ENCODE measurements around the gene RXFP2.

Gene RXFP2

GRCh38 chr13:31739226-31739625, at the start of gene RXFP2:
Gene RXFP2, plus strand, starts transcription at chr13:31739526. Its CDS starts 87 bp downstream, at chr13:31739613.
- no peak for DNase-seq

- no peak for DNase-seq
These were observed 42.0 kb upstream of the RXFP2 start for GRCh38 chr13:31697290-31697689.

- no peak for DNase-seq
These were observed 39.7 kb upstream of the RXFP2 start for GRCh38 chr13:31699650-31700049.

- DNase-seq, result no peak
These were observed 35.5 kb upstream of the RXFP2 start for GRCh38 chr13:31703780-31704179.

- DNase-seq, result no peak
These were observed 33.2 kb upstream of the RXFP2 start for GRCh38 chr13:31706105-31706504.

GRCh38 chr13:31717583-31717982, 21.7 kb upstream of the RXFP2 start:
- DNase-seq, result no peak

GRCh38 chr13:31719214-31719613, 20.1 kb upstream of the RXFP2 start:
- no peak for DNase-seq

- no peak for DNase-seq
These were observed 16.7 kb upstream of the RXFP2 start for GRCh38 chr13:31722673-31723072.

GRCh38 chr13:31725841-31726240, 13.5 kb upstream of the RXFP2 start:
- DNase-seq, result no peak

- no peak for DNase-seq
These were observed 7.4 kb upstream of the RXFP2 start for GRCh38 chr13:31731921-31732320.

GRCh38 chr13:31733066-31733465, 6.3 kb upstream of the RXFP2 start:
- DNase-seq, result no peak

GRCh38 chr13:31733647-31734046, 5.7 kb upstream of the RXFP2 start:
- no peak for DNase-seq

- peak; percentile 47 for DNase-seq
These were observed 2.9 kb downstream of the RXFP2 start for GRCh38 chr13:31742097-31742734.

- no peak for DNase-seq
These were observed 8.0 kb downstream of the RXFP2 start for GRCh38 chr13:31747291-31747690.

GRCh38 chr13:31747966-31748365, 8.6 kb downstream of the RXFP2 start:
- no peak for DNase-seq

- DNase-seq, result no peak
These were observed 10.6 kb downstream of the RXFP2 start for GRCh38 chr13:31749929-31750328.

- no peak for DNase-seq
These were observed 15.9 kb downstream of the RXFP2 start for GRCh38 chr13:31755211-31755610.

- DNase-seq, result no peak
These were observed 16.5 kb downstream of the RXFP2 start for GRCh38 chr13:31755803-31756212.

GRCh38 chr13:31756346-31756745, 17.0 kb downstream of the RXFP2 start:
- DNase-seq, result no peak

- DNase-seq, result no peak
These were observed 22.6 kb downstream of the RXFP2 start for GRCh38 chr13:31761951-31762350.

- DNase-seq, result no peak
These were observed 25.2 kb downstream of the RXFP2 start for GRCh38 chr13:31764556-31764955.

GRCh38 chr13:31765138-31765785, 25.9 kb downstream of the RXFP2 start:
- DNase-seq, result no peak

GRCh38 chr13:31767175-31767900, 28.0 kb downstream of the RXFP2 start:
- no peak for DNase-seq

GRCh38 chr13:31768351-31768750, 29.0 kb downstream of the RXFP2 start:
- no peak for DNase-seq

Data from activated naive CD4-positive, alpha-beta T cell treated with anti-CD3 and anti-CD28 coated beads, Interleukin-2, amount 50 U/mL, for 16 hours (primary cell).